Stimulated activated effector memory CD8-positive, alpha-beta T cell treated with anti-CD3 and anti-CD28 coated beads, Interleukin-12 subunit alpha, Interleukin-12 subunit beta, amount 100 ng/mL, for 72 hours (primary cell): ENCODE results near the gene SLC17A7.
"Not testable (repeated sequence)": the region's sequence is repeated elsewhere in the genome, so short reads cannot be mapped to it uniquely, and the experiment has no call there.

Experiments used
- ATAC-seq: fragments of 150-1000 bp; cut with Tn5 transposase; 2 replicates; pipeline ENCODE4 v1.10.0; 2021
- DNase-seq, 2 donors: peaks; one replicate each; pipeline ENCODE4 v3.0.0; 2021 to 2022; ENCODE audit warnings: low spot score in 2 of 2
- H3K27ac Mint-ChIP-seq: one replicate; pipeline ENCODE4 v1.8.0; 2022; ENCODE audit warnings: mild to moderate bottlenecking, mixed read lengths
- H3K36me3 Mint-ChIP-seq: one replicate; pipeline ENCODE4 v1.8.0; 2022; ENCODE audit warnings: mild to moderate bottlenecking, mixed read lengths
- H3K4me1 Mint-ChIP-seq: one replicate; pipeline ENCODE4 v1.8.0; 2022; ENCODE audit warnings: mixed read lengths
- H3K4me3 Mint-ChIP-seq: one replicate; pipeline ENCODE4 v1.8.0; 2022; ENCODE audit warnings: mild to moderate bottlenecking, mixed read lengths
- H3K9me3 Mint-ChIP-seq: one replicate; pipeline ENCODE4 v1.8.0; 2022; ENCODE audit warnings: mixed read lengths

Gene SLC17A7

DNA sequence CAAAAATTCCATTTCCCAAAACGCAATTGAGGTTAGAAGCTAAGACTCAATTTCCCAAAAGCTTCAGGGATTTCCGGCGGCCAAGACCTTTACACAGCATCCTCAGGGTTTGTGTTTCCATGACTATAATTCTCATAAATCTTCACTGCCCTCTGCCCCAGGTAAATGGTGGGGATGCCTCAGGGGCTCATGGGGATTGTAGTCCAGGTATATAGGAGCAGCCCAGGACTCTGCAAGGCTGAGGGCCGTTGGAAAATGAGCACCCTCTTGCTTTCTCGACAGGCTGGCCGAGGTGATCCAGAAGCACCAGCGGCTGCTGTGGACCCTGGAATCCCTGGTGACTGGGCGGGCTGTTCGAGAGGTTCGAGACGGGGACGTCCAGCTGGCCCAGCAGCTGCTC, 18.1 kb upstream of the SLC17A7 start:
- ATAC-seq (no peak), DNase-seq (no peak)
- H3K9me3 Mint-ChIP-seq, result no peaks in the 10 kb centered on the region
- H3K36me3 Mint-ChIP-seq, result peaks cover 45% of the 10 kb centered on the region
- H3K4me1 Mint-ChIP-seq, result peaks cover 16% of the 10 kb centered on the region
- H3K4me3 Mint-ChIP-seq, result no peak overlapping the region
- no peak overlapping the region for H3K27ac Mint-ChIP-seq

DNA sequence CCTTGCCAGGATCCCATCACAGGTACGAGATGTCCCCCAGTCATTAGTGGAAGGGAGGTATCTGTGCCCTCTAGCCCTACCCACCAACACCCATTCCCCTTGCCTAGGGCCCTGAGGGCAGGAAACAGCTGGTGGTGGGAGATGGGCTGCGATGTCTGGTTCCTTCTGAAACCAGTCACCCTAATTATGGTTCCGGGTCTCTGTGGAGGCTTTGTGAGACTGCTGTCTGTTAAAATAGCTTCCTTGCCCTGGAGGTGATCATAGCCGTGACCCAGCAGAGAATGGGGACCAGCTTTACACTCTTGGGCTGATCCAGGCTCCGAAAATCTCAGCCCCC, 17.2 kb upstream of the SLC17A7 start:
- H3K4me1 Mint-ChIP-seq, result peaks cover 22% of the 10 kb centered on the region
- H3K36me3 Mint-ChIP-seq, result peaks cover 47% of the 10 kb centered on the region
- no peaks in the 10 kb centered on the region for H3K9me3 Mint-ChIP-seq
- H3K27ac Mint-ChIP-seq, result peak overlapping the region; percentile 88
- H3K4me3 Mint-ChIP-seq, result peak overlapping the region; percentile 14
- ATAC-seq, result no peak
- no peak for DNase-seq

DNA sequence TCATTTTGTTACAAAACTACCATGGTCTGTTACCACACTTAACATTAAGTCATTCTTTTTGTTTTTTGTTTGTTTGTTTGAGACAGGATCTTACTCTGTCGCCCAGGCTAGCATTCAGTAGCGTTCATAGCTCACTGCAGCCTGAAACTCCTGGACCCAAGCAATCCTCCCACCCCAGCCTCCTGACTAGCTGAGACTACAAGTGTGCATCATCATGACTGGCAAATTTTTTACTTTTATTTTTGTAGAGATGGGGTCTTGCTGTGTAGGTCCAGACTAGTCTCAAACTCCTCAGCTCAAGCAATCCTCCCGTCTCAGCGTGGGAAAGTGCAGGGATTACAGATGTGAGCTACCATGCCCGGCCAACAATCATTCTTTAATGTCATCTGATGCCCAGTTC, 15.0 kb upstream of the SLC17A7 start:
- H3K36me3 Mint-ChIP-seq, result peaks cover 64% of the 10 kb centered on the region
- peaks cover 32% of the 10 kb centered on the region for H3K4me1 Mint-ChIP-seq
- no peak overlapping the region for H3K4me3 Mint-ChIP-seq
- H3K27ac Mint-ChIP-seq, result peak overlapping the region; percentile 56
- ATAC-seq (no peak), DNase-seq (no peak)
- H3K9me3 Mint-ChIP-seq, result no peaks in the 10 kb centered on the region

DNA sequence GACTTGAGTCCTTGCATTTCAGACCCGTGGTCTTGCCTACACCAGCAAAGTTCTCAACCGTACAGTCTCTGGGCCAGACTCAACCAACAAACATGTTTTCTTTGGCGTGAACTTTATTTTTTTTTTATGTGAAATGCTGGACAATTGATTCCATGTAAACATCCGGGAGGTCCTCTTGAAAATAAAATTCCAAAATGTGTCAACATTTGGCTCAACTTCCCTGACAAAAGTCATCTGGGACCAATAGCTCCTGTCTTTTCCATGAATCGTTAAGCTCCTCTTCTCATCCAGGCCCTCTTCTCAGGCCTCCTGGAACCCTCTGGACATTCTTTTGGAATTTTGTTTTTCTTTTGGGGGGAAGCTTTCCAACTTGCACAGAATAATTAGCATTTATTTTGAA, 14.4 kb upstream of the SLC17A7 start:
- H3K9me3 Mint-ChIP-seq, result no peaks in the 10 kb centered on the region
- peaks cover 66% of the 10 kb centered on the region for H3K36me3 Mint-ChIP-seq
- H3K27ac Mint-ChIP-seq, result peak overlapping the region; percentile 56
- H3K4me1 Mint-ChIP-seq, result peaks cover 36% of the 10 kb centered on the region
- no peak for ATAC-seq
- no peak for DNase-seq
- no peak overlapping the region for H3K4me3 Mint-ChIP-seq

DNA sequence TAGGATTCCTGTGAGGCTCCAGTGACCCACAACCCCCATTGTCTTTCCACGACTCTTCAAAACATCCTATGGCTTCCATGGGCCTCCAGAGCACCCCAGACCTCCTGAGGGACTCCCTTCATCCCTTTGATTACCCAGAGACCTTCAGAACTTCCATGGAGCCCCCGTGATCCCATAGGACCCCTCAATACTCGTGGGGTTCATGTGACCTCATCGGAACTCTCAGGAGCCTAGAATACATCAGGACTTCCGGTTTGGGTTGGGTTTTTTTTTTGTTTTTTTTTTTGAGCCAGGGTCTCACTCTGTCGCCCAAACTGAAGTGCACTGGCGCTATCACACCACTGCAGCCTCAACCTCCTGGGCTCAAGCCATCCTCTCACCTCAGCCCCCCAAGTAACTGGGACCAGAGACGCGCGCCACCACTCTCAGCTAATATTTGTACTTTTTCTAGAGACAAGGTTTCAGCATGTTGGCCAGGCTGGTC, 12.5 kb upstream of the SLC17A7 start:
- H3K4me1 Mint-ChIP-seq, result peaks cover 50% of the 10 kb centered on the region
- H3K9me3 Mint-ChIP-seq, result no peaks in the 10 kb centered on the region
- no peak for ATAC-seq
- H3K27ac Mint-ChIP-seq, result peak overlapping the region; percentile 98
- H3K36me3 Mint-ChIP-seq, result peaks cover 69% of the 10 kb centered on the region
- peak overlapping the region; percentile 91 for H3K4me3 Mint-ChIP-seq
- DNase-seq, result no peak

DNA sequence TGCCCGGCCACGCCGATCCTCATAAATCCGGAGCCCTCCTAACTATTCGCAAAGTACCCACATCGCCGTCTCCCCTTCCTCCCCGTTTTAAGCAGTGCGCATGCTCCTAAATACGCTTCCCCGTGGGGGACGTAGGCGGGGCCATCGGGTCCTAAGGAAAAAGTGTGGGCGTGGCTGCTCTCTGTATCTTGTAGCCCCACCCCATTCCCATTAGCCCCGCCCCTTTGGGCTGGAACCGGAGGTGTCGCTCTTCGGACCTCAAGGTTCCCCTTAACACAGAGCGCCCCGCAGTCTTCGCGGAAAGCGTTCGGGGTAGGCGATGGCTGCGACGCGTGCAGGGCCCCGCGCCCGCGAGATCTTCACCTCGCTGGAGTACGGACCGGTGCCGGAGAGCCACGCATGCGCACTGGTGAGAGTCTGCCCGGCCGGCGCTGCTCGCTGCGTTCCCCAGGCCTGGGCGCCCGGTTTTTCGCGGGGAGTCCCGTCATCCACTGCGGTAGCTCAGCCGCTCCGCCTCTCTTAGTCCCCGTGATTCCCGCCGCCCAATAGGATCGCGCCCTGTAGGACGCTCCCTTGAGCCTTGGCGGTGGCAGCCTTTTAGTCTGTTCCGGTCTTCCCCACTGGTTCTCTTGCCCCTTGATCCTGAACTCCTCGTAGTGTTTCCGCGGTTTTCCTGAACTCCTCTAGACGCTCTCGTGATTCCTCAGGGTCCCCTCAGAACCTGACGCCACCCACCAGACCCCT, 11.9 kb upstream of the SLC17A7 start, which contains the start of gene ALDH16A1:
Gene ALDH16A1, plus strand, starts transcription at position 213 of the 744 bp plus-strand sequence. Its CDS starts 107 bp downstream, at position 320.
- Mint-ChIP-seq H3K4me3 (peak within 1 kb of the TSS; percentile 91), H3K36me3 (peaks cover 76% of the 10 kb centered on the region), H3K4me1 (peaks cover 56% of the 10 kb centered on the region), H3K9me3 (no peaks in the 10 kb centered on the region), H3K27ac (peak within 1 kb of the TSS; percentile 98)
- ATAC-seq (peak; percentile 93), DNase-seq (peak; percentile 95 to 99)

DNA sequence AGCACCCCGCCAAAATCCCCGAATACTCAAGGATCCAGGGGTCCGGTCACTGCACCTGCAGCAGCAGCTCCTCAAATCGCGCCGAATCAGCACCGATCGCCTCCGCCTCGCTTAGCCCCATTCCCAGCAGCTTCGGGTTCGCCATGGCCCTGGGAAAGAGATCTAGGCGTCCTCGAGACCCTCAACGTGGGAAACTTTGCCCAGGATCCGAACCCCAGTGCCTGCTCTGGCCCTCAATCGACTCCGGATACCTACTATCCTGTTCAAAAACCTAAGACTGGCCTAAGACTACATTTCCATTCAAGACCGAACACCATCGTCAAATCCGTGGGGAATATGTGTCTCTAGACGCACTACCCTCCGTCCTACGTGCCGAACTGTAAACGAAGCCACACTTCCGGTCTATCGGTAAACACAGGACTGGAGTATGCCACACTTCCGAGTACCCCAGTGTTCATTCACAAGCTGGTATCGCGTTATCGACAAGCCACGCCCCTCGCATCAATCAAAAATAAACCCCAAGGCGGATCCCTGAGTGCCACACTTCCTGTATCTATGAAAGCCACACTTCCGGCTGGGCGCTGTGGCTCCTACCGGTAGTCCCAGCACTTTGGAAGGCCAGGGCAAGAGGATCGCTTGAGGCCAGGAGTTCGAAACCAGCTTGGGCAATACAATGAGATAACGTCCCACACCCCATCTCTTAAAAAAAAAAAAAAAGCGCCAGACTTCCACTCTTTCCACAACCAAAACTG, 10.3 kb upstream of the SLC17A7 start, which contains the start of gene PIH1D1:
Gene PIH1D1, minus strand, starts transcription at position 385 of the 752 bp plus-strand sequence. Its CDS starts 240 bp downstream, at position 145.
- Mint-ChIP-seq H3K4me3 (peak within 1 kb of the TSS; percentile 91), H3K4me1 (peaks cover 43% of the 10 kb centered on the region), H3K9me3 (no peaks in the 10 kb centered on the region), H3K27ac (peak within 1 kb of the TSS; percentile 98), H3K36me3 (peaks cover 79% of the 10 kb centered on the region)
- peak; percentile 77 to 94 for DNase-seq
- peak; percentile 82 for ATAC-seq

DNA sequence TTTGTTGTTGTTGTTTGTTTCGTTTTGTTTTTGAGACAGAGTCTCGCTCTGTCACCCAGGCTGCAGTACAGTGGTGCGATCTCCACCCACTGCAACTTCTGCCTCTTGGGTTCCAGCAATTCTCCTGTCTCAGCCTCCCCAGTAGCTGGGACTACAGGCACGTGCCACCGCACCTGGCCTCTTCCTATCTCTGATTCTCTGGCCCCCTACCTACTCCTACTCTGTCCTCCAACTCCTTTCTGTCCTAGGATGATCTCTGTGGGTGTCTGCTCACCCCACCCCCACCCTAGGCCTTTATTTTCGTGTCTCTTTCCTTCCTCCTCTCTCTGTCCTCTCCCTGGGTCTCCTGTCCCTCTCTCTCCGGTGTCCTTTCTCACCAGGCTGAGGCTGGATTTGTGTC, 9.1 kb upstream of the SLC17A7 start:
- peaks cover 43% of the 10 kb centered on the region for H3K4me1 Mint-ChIP-seq
- H3K36me3 Mint-ChIP-seq, result peaks cover 74% of the 10 kb centered on the region
- H3K27ac Mint-ChIP-seq, result peak overlapping the region; percentile 98
- no peaks in the 10 kb centered on the region for H3K9me3 Mint-ChIP-seq
- peak overlapping the region; percentile 91 for H3K4me3 Mint-ChIP-seq
- DNase-seq (no peak), ATAC-seq (no peak)

DNA sequence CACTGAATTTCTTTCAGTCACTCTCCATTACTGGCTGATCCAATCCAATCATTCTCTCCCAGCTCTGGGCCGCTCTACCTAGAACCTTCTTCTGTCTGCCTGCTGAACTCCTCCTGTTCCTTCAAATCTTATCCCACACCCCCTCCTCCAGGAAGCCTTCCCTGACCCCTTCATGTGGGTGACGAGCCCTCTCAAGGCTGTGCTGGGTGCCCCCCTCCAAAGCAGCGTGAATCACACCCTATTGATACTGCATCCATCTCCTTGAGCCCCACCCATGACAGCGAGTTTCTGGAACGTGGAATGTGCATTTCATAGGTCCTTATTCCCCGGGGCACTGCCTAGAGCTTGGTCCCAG, 7.1 kb upstream of the SLC17A7 start:
- ATAC-seq (no peak), DNase-seq (no peak)
- no peaks in the 10 kb centered on the region for H3K9me3 Mint-ChIP-seq
- H3K36me3 Mint-ChIP-seq, result peaks cover 78% of the 10 kb centered on the region
- H3K27ac Mint-ChIP-seq, result peak overlapping the region; percentile 87
- peaks cover 55% of the 10 kb centered on the region for H3K4me1 Mint-ChIP-seq
- peak overlapping the region; percentile 91 for H3K4me3 Mint-ChIP-seq

DNA sequence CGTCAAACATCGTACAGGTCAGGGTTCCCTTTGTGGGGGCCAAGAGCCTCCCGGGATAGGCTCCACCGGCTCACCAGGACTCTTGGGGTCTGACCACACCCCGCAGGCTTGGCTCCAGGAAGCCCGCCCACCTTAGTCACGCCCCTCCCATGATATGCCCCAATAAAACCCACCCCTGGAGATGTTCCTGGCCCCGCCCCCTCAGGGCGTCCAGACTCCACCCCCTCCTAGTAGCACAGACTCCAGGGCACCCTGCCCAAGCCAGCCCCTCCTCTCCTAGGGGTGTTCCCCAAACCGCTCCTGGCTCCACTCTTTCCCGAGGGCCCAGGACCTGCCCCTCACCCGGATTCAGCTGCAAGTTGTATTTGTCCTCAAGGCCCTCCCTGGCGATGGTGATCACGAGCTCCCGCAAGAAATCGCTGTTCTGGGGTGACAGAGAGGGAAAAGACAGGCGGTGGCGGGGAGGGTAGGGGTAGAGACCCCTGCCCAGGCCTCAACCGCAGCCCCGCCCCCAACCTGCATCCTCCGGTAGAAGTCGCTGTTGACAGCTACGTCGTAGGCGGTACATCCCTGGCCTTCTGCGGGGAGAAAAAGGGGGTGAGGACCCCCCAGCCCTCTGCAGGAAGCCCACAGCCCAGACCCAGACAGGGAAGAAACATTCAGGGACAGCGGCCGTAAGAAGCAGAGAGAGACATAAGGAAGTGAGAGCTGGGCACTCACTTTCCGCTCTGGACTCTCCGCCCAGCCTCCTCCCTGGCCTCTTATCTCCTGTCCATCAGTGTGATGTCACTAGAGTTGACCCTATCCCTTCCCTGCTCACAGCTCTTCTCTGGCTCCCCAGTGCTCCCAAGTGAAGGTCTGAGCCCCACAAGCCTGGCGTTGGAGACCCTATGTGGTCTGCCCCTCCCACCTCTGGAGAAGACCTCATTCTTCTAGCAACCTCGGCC, 6.4 kb upstream of the SLC17A7 start:
- peaks cover 78% of the 10 kb centered on the region for H3K36me3 Mint-ChIP-seq
- H3K4me3 Mint-ChIP-seq, result no peak overlapping the region
- no peaks in the 10 kb centered on the region for H3K9me3 Mint-ChIP-seq
- ATAC-seq, result no peak
- H3K27ac Mint-ChIP-seq, result peak overlapping the region; percentile 87
- DNase-seq, result no peak
- peaks cover 51% of the 10 kb centered on the region for H3K4me1 Mint-ChIP-seq

DNA sequence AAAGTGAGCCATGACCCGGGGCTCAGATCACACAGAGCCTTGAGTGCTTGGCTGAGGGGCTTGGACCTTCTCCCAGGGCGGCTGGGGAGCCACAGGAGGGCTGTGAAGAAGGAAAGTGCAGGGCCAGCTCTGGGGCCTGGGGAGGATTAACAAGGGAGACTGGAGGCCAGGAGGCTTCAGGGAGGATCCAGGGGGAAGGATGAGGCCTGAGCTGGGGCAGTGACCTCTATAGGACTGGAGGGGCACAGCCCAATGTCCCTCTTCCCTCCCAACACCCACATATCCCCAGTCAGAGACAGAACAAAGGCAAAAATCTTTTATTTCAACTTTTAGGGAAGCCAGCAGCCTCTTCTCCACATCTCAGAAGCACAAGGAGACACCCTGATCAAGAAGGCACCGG, 4.7 kb upstream of the SLC17A7 start:
- H3K36me3 Mint-ChIP-seq, result peaks cover 68% of the 10 kb centered on the region
- peak overlapping the region; percentile 17 for H3K27ac Mint-ChIP-seq
- no peak overlapping the region for H3K4me3 Mint-ChIP-seq
- no peaks in the 10 kb centered on the region for H3K9me3 Mint-ChIP-seq
- peaks cover 59% of the 10 kb centered on the region for H3K4me1 Mint-ChIP-seq
- DNase-seq (no peak), ATAC-seq (no peak)

DNA sequence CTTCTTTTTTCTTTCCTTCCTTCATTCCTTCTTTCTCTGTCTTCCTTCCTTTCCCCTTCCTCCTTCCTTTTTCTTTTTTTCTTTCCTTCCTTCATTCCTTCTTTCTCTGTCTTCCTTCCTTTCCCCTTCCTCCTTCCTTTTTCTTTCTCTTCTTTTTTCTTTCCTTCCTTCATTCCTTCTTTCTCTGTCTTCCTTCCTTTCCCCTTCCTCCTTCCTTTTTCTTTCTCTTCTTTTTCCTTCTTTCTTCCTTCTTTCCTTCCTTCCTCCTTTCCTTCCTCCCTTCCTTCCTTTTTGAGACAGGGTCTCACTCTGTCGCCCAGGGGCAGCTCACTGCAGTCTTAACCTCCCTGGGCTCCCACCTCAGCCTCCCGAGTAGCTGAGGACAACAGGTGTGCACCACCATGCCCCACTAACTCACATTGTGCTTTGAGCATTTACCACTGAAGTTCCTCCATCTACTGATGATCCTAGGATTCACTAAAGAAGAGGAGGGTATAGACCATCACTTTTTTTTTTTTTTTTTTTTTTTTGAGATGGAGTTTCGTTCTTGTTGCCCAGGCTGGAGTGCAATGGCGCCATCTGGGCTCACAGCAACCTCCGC, 2.9 kb upstream of the SLC17A7 start:
- not testable (repeated sequence) for ATAC-seq

DNA sequence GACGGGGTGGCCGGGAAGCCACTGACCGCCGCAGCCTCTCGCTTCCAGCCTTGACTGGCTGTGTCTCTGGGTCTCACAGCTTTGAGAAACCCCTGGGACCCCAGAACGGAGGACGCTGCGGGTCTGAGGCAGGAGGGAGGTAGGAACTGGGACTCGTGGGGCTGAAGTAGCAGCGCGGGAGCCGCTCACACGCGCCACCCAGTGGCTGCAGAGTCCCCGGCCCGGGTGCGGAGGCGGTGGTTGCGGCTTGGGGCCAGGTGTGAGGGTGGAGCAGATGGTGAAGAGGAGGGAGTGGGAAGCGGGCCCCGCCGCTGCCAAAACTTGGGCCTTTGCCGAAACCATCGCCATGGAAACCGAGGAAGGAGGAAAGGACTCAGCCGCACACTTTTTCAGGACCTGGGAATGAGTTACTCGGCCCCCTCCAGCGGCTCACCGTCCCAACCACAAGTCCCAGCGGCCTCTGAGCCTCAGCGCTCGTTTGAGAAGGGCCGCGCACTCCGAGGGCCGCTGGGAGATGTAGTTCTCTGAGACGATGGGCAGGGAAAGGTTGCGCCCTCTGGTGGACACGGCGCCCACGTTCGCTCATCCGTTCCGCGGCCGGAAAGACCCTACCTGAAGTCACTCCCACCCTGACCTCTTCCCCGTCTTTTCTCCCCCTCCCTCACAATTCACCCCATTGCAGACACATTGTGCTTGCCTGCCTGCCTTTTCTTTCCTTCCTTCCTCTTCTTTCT, 2.2 kb upstream of the SLC17A7 start:
- H3K36me3 Mint-ChIP-seq, result peaks cover 44% of the 10 kb centered on the region
- H3K4me1 Mint-ChIP-seq, result peaks cover 48% of the 10 kb centered on the region

More for the DNA sequence above, 2.9 kb upstream of the SLC17A7 start:
- Mint-ChIP-seq H3K4me1 (peaks cover 54% of the 10 kb centered on the region), H3K4me3 (peak overlapping the region; percentile 74), H3K36me3 (peaks cover 50% of the 10 kb centered on the region), H3K27ac (peak overlapping the region; percentile 88)
- not testable (repeated sequence) for H3K9me3 Mint-ChIP-seq, DNase-seq

DNA sequence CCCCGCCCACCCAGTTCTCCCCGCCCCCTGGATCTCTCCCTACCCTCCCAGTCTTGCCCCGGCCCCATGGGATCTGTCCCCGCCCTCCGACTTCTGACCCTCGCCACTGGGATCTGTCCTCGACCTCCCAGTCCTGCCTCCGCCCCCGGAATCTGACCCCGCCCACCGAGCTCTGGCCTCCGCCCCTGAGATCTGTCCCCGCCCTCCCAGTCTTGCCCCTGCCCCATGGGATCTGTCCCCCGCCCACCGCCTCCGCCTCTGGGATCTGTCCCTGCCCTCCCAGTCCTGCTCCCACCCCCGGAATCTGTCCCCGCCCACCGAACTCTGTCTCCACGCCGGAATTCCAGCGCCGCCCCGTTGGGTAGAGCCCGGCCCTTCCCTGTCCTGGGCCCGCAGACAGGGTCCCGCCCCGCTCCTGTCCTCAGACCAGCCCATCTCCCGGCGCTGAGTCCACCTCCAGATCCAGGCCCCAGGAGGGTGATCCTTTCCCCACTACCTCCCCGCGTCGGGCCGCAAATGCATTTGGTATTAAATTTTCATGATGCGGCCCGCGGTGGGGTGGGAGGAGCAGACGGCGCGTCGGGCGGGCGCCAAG, 1.5 kb upstream of the SLC17A7 start:
- Mint-ChIP-seq H3K27ac (peak overlapping the region; percentile 88), H3K36me3 (peaks cover 37% of the 10 kb centered on the region), H3K4me1 (peaks cover 42% of the 10 kb centered on the region), H3K9me3 (no peaks in the 10 kb centered on the region), H3K4me3 (peak overlapping the region; percentile 74)
- peak; percentile 38 for ATAC-seq
- peak; percentile 50 to 86 for DNase-seq

More for the DNA sequence above, 2.2 kb upstream of the SLC17A7 start:
- H3K9me3 Mint-ChIP-seq, result no peaks in the 10 kb centered on the region
- H3K4me3 Mint-ChIP-seq, result peak overlapping the region; percentile 74
- H3K27ac Mint-ChIP-seq, result peak overlapping the region; percentile 88
- DNase-seq (peak; percentile 97 to 99), ATAC-seq (peak; percentile 92)
